SK-N-SH treated with all-trans-retinoic acid at 6 μM for 48 hours (cell line): Measurements from ENCODE around the gene CCDC178.
"Not testable (repeated sequence)": the region's sequence is repeated elsewhere in the genome, so short reads cannot be mapped to it uniquely, and the experiment has no call there.

ENCODE experiments used
- ATAC-seq: fragments of 200-7000 bp; cut with Tn5 transposase; 3 replicates; pipeline ENCODE4 v1.9.1; 2020; ENCODE audit warnings: mild to moderate bottlenecking, moderate library complexity
- ARNTL ChIP-seq: fragments of 450-650 bp; formaldehyde crosslinking; IDR thresholded peaks from 2 replicates; pipeline ENCODE4 v1.5.0; 2020; ENCODE audit warnings: low read depth, mild to moderate bottlenecking, moderate library complexity, borderline replicate concordance
- BACH2 ChIP-seq: fragments of 250-450 bp; sonication (Bioruptor Pico); IDR thresholded peaks from 2 replicates; pipeline ENCODE4 v1.9.0; 2021; ENCODE audit warnings: mild to moderate bottlenecking, borderline replicate concordance
- CREB5 ChIP-seq: fragments of 250-450 bp; sonication (Bioruptor Pico); IDR thresholded peaks from 2 replicates; pipeline ENCODE4 v1.5.1; 2020; ENCODE audit warnings: low read depth, mild to moderate bottlenecking, moderate library complexity
- ESRRG ChIP-seq: fragments of 250-450 bp; sonication (Bioruptor Pico); IDR thresholded peaks from 2 replicates; pipeline ENCODE4 v1.6.1; 2021; ENCODE audit warnings: mild to moderate bottlenecking
- GLIS3 ChIP-seq: fragments of 250-450 bp; sonication (Bioruptor Pico); IDR thresholded peaks from 2 replicates; pipeline ENCODE4 v1.5.0; 2020; ENCODE audit warnings: mild to moderate bottlenecking, moderate library complexity
- OSR1 ChIP-seq: fragments of 250-450 bp; sonication (Bioruptor Pico); IDR thresholded peaks from 2 replicates; pipeline ENCODE4 v1.8.0; 2022; ENCODE audit warnings: moderate library complexity, mild to moderate bottlenecking, inconsistent platforms
- PATZ1 ChIP-seq: fragments of 250-450 bp; sonication (Bioruptor Pico); IDR thresholded peaks from 2 replicates; pipeline ENCODE4 v1.8.0; 2020; ENCODE audit warnings: mild to moderate bottlenecking, moderate library complexity, borderline replicate concordance
- PPARA ChIP-seq: fragments of 250-450 bp; sonication (Bioruptor Pico); IDR thresholded peaks from 2 replicates; pipeline ENCODE4 v1.5.0; 2020; ENCODE audit warnings: mild to moderate bottlenecking, borderline replicate concordance
- RARB ChIP-seq: fragments of 250-450 bp; sonication (Bioruptor Pico); IDR thresholded peaks from 2 replicates; pipeline ENCODE4 v1.8.0; 2021; ENCODE audit warnings: mild to moderate bottlenecking, moderate library complexity
- TOX ChIP-seq: fragments of 250-450 bp; sonication (Bioruptor Pico); IDR thresholded peaks from 2 replicates; pipeline ENCODE4 v1.8.0; 2021; ENCODE audit warnings: mild to moderate bottlenecking, moderate library complexity, borderline replicate concordance
- ZC3H10 ChIP-seq: fragments of 250-450 bp; sonication (Bioruptor Pico); IDR thresholded peaks from 2 replicates; pipeline ENCODE4 v1.5.1; 2021; ENCODE audit warnings: mild to moderate bottlenecking, moderate library complexity
- ZFP3 ChIP-seq: fragments of 250-450 bp; sonication (Bioruptor Pico); IDR thresholded peaks from 2 replicates; pipeline ENCODE4 v1.5.0; 2020; ENCODE audit warnings: mild to moderate bottlenecking, moderate library complexity
- ZFP30 ChIP-seq: fragments of 450-650 bp; formaldehyde crosslinking; IDR thresholded peaks from 2 replicates; pipeline ENCODE4 v1.5.0; 2022; ENCODE audit warnings: mild to moderate bottlenecking, moderate library complexity
- ZNF565 ChIP-seq: fragments of 450-650 bp; formaldehyde crosslinking; conservative IDR thresholded peaks from 2 replicates; pipeline ENCODE4 v1.5.0; 2020; ENCODE audit warnings: low read depth, mild to moderate bottlenecking, moderate library complexity
- ZNF70 ChIP-seq: fragments of 450-650 bp; formaldehyde crosslinking; IDR thresholded peaks from 2 replicates; pipeline ENCODE4 v1.5.0; 2020; ENCODE audit warnings: mild to moderate bottlenecking, moderate library complexity
- TF ChIP-seq, protein P1 (sequence below): fragments of 250-450 bp; sonication (Bioruptor Pico); IDR thresholded peaks from 2 replicates; pipeline ENCODE4 v1.5.0; 2020; ENCODE audit warnings: mild to moderate bottlenecking, moderate library complexity
- TF ChIP-seq, protein P2 (sequence below): fragments of 250-450 bp; sonication (Bioruptor Pico); IDR thresholded peaks from 2 replicates; pipeline ENCODE4 v1.8.0; 2021; ENCODE audit warnings: low read depth, mild to moderate bottlenecking, moderate library complexity, borderline replicate concordance
- TF ChIP-seq, protein P3 (sequence below): fragments of 250-450 bp; sonication (Bioruptor Pico); IDR thresholded peaks from 2 replicates; pipeline ENCODE4 v1.5.1; 2021; ENCODE audit warnings: mild to moderate bottlenecking, moderate library complexity

The CCDC178 gene

GRCh38 chr18:32956591-32957315 is 483.8 kb downstream of the CCDC178 start (continued):
- TF ChIP-seq PATZ1 (CRISPR knock-in tag) (no peak), ESRRG (no peak), GLIS3 (no peak), ZNF70 (no peak)

DNA sequence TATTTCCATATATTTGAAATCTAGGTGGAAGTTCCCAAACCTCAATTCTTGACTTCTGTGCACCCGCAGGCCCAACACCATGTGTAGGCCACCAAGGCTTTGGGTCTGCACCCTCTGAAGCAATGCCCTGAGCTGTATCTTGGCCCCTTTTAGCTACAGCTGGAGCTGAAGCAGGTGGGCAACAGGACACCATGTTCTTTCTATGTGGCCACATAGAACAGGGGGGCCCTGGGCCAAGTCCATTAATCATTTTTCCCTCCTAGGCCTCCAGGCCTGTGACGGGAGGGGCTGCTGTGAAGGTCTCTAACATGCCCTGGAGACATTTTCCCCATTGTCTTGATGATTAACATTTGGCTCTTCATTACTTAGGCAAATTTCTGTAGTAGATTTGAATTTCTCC is 488.2 kb downstream of the CCDC178 start:
- ATAC-seq = not testable (repeated sequence)

- TF ChIP-seq CREB5 (CRISPR knock-in tag) = no peak
- ATAC-seq = no peak
Measured at GRCh38 chr18:32937597-32937996, 502.9 kb downstream of the CCDC178 start.

GRCh38 chr18:32937066-32937465 is 503.5 kb downstream of the CCDC178 start:
- TF ChIP-seq TOX (no peak), ZC3H10 (CRISPR knock-in tag) (no peak), BACH2 (CRISPR knock-in tag) (no peak), PPARA (CRISPR knock-in tag) (no peak), OSR1 (CRISPR knock-in tag) (no peak)
- TF ChIP-seq, protein P1, sequence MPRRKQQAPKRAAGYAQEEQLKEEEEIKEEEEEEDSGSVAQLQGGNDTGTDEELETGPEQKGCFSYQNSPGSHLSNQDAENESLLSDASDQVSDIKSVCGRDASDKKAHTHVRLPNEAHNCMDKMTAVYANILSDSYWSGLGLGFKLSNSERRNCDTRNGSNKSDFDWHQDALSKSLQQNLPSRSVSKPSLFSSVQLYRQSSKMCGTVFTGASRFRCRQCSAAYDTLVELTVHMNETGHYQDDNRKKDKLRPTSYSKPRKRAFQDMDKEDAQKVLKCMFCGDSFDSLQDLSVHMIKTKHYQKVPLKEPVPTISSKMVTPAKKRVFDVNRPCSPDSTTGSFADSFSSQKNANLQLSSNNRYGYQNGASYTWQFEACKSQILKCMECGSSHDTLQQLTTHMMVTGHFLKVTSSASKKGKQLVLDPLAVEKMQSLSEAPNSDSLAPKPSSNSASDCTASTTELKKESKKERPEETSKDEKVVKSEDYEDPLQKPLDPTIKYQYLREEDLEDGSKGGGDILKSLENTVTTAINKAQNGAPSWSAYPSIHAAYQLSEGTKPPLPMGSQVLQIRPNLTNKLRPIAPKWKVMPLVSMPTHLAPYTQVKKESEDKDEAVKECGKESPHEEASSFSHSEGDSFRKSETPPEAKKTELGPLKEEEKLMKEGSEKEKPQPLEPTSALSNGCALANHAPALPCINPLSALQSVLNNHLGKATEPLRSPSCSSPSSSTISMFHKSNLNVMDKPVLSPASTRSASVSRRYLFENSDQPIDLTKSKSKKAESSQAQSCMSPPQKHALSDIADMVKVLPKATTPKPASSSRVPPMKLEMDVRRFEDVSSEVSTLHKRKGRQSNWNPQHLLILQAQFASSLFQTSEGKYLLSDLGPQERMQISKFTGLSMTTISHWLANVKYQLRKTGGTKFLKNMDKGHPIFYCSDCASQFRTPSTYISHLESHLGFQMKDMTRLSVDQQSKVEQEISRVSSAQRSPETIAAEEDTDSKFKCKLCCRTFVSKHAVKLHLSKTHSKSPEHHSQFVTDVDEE (CRISPR knock-in tag) = no peak
- no peak for ATAC-seq

- TF ChIP-seq ZNF565 = no peak
- TF ChIP-seq BACH2 (CRISPR knock-in tag) = no peak
- TF ChIP-seq ESRRG = no peak
- TF ChIP-seq ZFP30 (CRISPR knock-in tag) = no peak
- TF ChIP-seq RARB = no peak
- TF ChIP-seq CREB5 (CRISPR knock-in tag) = no peak
- TF ChIP-seq ARNTL = no peak
- no peak for TF ChIP-seq ZFP3 (CRISPR knock-in tag)
- TF ChIP-seq, all 23 proteins: peak for 0
- ATAC-seq = no peak
Measured at GRCh38 chr18:32934201-32934600, 506.3 kb downstream of the CCDC178 start.

DNA sequence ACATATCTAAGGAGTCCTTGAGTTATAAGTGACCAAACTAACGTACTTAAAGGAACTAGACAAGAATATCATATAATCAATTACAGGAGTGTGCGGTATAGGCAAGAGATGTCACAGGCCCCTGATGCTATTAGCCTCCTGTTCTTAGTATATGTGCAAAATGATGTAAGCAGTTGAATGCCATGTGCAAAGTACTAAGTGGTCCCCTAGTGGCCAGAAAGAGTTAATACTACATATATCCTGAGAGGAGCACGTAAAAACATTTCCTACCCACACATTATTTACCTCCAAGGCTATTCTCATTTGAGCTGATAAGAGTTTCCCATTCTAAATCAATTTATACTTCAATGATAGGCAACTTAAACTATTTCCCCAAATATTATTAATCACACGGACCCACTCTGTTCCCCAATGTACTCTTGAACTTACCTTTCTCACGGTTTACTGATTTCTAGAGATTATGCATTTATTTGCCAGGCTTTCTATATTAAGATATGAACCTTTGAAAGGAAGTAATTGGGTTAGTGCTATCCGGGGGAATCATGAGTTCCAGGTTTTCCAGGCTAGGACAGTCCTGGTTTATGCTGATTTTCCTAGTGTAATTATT is 509.7 kb downstream of the CCDC178 start:
- peak; percentile 97 for ATAC-seq
- TF ChIP-seq, protein P2, sequence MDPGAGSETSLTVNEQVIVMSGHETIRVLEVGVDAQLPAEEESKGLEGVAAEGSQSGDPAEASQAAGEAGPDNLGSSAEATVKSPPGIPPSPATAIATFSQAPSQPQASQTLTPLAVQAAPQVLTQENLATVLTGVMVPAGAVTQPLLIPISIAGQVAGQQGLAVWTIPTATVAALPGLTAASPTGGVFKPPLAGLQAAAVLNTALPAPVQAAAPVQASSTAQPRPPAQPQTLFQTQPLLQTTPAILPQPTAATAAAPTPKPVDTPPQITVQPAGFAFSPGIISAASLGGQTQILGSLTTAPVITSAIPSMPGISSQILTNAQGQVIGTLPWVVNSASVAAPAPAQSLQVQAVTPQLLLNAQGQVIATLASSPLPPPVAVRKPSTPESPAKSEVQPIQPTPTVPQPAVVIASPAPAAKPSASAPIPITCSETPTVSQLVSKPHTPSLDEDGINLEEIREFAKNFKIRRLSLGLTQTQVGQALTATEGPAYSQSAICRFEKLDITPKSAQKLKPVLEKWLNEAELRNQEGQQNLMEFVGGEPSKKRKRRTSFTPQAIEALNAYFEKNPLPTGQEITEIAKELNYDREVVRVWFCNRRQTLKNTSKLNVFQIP (CRISPR knock-in tag) = no peak
- TF ChIP-seq, protein P1 (CRISPR knock-in tag) = no peak
- TF ChIP-seq, protein P3, sequence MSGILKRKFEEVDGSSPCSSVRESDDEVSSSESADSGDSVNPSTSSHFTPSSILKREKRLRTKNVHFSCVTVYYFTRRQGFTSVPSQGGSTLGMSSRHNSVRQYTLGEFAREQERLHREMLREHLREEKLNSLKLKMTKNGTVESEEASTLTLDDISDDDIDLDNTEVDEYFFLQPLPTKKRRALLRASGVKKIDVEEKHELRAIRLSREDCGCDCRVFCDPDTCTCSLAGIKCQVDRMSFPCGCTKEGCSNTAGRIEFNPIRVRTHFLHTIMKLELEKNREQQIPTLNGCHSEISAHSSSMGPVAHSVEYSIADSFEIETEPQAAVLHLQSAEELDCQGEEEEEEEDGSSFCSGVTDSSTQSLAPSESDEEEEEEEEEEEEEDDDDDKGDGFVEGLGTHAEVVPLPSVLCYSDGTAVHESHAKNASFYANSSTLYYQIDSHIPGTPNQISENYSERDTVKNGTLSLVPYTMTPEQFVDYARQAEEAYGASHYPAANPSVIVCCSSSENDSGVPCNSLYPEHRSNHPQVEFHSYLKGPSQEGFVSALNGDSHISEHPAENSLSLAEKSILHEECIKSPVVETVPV (CRISPR knock-in tag) = no peak
- no peak for TF ChIP-seq TOX
- no peak for TF ChIP-seq GLIS3
- TF ChIP-seq OSR1 (CRISPR knock-in tag) = no peak
- TF ChIP-seq PPARA (CRISPR knock-in tag) = no peak
- TF ChIP-seq BACH2 (CRISPR knock-in tag) = no peak
- TF ChIP-seq ZFP3 (CRISPR knock-in tag) = no peak
